Mesodermal cell (in vitro differentiated cells): ENCODE data around the gene FBXO42.

Experiments used
- H3K27ac ChIP-seq: 2 replicates; pipeline ENCODE4 v1.7.0; 2013; ENCODE audit warnings: mild to moderate bottlenecking, low read depth, low read length, moderate library complexity; ENCODE audit not compliant: severe bottlenecking
- H3K36me3 ChIP-seq: 2 replicates; pipeline ENCODE4 v1.7.1; 2013; ENCODE audit warnings: mild to moderate bottlenecking, low read length, moderate library complexity; ENCODE audit not compliant: control insufficient read depth, insufficient read depth
- H3K4me1 ChIP-seq: one replicate; pipeline ENCODE4 v1.7.1; 2013; ENCODE audit warnings: mild to moderate bottlenecking, low read length; ENCODE audit not compliant: insufficient read depth, control insufficient read depth, poor library complexity, severe bottlenecking
- H3K4me3 ChIP-seq: 2 replicates; pipeline ENCODE4 v1.7.0; 2013; ENCODE audit warnings: low read length, control low read depth, mild to moderate bottlenecking; ENCODE audit not compliant: insufficient read depth, poor library complexity, severe bottlenecking; ENCODE audit errors: extremely low read depth
- H3K9me3 ChIP-seq: 2 replicates; pipeline ENCODE4 v1.7.1; 2013; ENCODE audit warnings: mild to moderate bottlenecking, low read length, moderate library complexity; ENCODE audit not compliant: control insufficient read depth
- WGBS, 2 experiments: methylation state at CpG; one replicate each; pipeline ENCODE4 v1.1.5; 2013; ENCODE audit warnings: missing lambda C conversion rate in 2 of 2; ENCODE audit not compliant: insufficient coverage in 2 of 2; 5-methylcytosine and 5-hydroxymethylcytosine counted together

Gene FBXO42

DNA sequence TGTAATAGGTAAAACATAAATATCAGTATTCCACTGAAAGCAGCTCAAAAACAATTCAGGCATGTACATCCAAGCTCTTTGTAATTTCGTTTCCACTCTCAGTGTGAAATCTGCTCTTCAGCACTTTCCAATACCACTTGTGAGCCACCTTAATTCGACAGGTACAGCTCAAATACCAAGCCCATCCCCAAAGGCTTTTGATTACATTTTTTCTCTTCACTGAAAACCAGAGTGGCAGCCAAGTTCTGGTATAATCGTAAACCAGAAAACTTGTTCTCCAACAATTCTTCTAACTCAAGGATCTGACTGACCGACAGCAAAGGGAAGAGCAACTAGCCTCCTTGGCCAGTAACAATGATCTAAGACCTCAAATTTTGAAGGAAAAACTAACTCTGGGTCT, 36.8 kb downstream of the FBXO42 start:
- H3K27ac ChIP-seq, result no peak overlapping the region
- 88 to 95% methylated on average over 3 to 4 of the region's 4 CpGs for WGBS, 2 experiments
- H3K36me3 ChIP-seq, result peaks cover 51% of the 10 kb centered on the region
- no peaks in the 10 kb centered on the region for H3K4me1 ChIP-seq
- H3K9me3 ChIP-seq, result no peaks in the 10 kb centered on the region
- H3K4me3 ChIP-seq, result no peak overlapping the region

- Histone ChIP-seq H3K36me3 (peaks cover 79% of the 10 kb centered on the region), H3K4me3 (no peak overlapping the region), H3K27ac (no peak overlapping the region), H3K9me3 (no peaks in the 10 kb centered on the region), H3K4me1 (no peaks in the 10 kb centered on the region)
- WGBS, 2 experiments, result 80 to 95% methylated on average over 2 of the region's 3 CpGs
Observed at GRCh38 chr1:16307222-16307621, 45.1 kb downstream of the FBXO42 start.

DNA sequence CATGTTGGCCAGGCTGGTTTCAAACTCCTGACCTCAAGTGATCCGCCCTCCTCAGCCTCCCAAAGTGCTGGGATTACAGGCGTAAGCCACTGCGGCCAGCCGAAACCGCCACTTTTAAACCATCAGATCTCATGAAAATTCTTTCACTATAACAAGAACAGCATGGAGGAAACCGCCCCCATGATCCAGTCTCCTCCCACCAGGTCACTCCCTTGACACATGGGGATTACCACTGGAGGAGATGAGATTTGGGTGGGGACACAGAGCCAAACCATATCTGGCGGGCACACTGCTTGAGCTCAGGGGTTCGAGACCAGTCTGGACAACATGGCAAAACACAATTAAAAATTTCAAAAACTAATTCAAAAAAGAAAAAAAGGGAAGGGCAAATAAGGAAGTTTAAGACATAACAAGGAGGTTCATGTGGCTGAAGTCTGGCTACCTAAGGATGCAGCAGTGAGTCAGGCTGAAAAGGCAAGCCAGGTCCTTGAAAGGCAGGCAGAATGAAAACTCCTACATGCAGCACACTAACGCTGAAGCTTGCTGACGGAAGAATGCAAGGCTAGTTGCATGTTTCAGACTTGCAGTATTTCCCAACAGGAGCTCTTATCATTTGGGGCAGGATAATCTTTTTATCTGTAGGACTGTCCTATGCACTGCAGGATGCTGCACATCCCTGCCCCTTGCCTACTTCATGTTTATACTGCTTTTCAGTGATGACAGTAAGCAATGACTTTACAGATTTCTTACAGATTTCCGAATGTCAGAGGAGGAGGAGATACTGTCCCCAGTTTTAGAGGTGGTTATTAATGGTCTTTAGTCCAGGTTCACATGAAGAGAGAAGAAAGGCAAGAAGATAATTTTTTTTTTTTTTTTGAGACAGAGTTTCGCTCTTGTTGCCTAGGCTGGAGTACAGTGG, 49.3 kb downstream of the FBXO42 start:
- H3K36me3 ChIP-seq, result peaks cover 71% of the 10 kb centered on the region
- no peak overlapping the region for H3K27ac ChIP-seq
- no peaks in the 10 kb centered on the region for H3K9me3 ChIP-seq
- H3K4me1 ChIP-seq, result no peaks in the 10 kb centered on the region
- H3K4me3 ChIP-seq, result no peak overlapping the region
- 97 to 98% methylated on average over 7 to 8 of the region's 12 CpGs for WGBS, 2 experiments

DNA sequence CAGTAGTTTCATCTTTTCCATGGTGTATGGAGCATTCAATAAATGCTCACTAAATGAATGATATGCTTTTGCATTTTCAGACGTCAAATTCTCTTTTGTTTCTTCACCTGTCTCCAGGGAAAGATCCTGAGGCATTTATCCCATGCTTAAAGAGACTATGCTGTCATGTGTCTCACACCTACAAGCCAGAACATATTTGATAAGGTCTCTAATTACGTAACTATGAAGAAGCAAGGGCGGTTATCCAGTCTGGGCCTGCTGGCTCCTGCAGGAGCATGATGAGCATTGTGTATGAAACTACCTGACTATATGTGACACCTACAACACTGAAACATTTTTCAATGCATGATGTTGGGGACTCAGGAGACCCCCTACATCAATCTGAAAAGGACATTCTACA, 51.8 kb downstream of the FBXO42 start:
- WGBS, 2 experiments, result 100% methylated on average over 2 to 3 of the region's 3 CpGs
- Histone ChIP-seq H3K9me3 (no peaks in the 10 kb centered on the region), H3K36me3 (peaks cover 76% of the 10 kb centered on the region), H3K27ac (no peak overlapping the region), H3K4me3 (no peak overlapping the region), H3K4me1 (no peaks in the 10 kb centered on the region)

GRCh38 chr1:16298653-16299052, 53.6 kb downstream of the FBXO42 start:
- Histone ChIP-seq H3K4me1 (no peaks in the 10 kb centered on the region), H3K36me3 (peaks cover 75% of the 10 kb centered on the region), H3K9me3 (no peaks in the 10 kb centered on the region), H3K27ac (no peak overlapping the region), H3K4me3 (no peak overlapping the region)
- 95 to 100% methylated on average over 7 to 10 of the region's 12 CpGs for WGBS, 2 experiments

DNA sequence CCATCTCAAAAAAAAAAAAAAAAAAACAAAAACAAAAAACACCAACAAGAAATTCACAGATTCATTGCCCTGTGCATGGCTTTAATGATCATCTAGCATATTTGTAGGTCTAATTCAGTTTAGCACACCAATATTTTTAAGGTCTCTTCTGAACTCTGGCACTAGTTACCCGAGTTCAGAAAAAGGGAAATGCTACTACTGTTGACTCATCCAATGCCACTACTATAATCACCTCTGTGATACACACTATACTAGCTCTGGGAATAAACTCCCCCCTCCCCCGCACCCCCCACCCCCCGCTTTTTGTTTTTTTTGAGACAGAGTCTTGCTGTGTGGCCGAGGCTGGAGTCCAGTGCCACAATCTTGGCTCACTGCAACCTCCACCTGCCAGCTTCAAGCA, 55.6 kb downstream of the FBXO42 start:
- H3K9me3 ChIP-seq, result no peaks in the 10 kb centered on the region
- H3K4me1 ChIP-seq, result no peaks in the 10 kb centered on the region
- WGBS, 2 experiments, result 86% methylated on average over 1 of the region's 4 CpGs; no CpG with 5 or more reads in 1 of the 2 experiments
- H3K4me3 ChIP-seq, result no peak overlapping the region
- no peak overlapping the region for H3K27ac ChIP-seq
- peaks cover 71% of the 10 kb centered on the region for H3K36me3 ChIP-seq

DNA sequence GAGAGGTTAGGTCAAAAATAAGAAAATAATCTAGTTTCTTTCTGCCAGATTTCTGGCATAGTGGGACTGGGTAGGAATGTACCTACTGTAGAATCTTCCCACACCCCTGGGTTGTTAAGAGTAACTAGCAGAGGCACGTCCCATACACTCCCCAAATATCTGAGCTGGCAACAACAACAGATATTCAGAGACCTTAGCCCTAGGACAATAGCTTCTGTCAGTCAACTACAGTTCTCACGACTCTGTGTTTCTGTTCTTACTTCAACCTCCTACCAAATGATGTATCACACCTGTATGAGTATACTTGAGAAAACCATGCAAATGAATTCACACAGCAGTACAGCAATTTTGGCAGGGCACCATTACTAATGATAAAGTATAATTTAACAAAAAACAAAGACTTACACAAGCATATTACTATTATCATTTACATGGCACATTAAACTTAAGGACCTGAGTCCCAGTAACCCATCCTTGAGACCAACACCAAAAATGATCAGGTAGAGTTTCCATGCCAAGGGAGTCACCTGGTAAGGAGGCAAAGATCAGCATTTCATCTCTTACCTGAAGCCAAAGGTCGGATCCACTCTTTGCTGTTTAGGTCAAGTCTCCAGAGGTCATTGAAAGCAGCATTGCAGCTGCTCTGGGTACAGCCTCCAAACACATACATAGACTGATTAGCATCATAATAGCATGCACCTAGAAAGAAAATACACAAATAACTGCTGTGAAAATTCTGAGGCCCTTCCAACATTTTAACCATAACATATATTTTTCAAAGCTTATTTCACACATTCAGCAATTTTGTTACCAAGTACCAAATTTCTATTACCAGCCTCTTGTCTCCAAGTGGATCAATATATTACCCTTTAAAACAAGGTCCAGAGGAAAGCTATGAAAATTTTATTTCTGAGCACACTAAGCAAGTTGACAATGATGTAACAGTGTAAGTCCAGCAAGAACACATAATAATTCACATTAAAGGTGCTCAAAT, 57.8 kb downstream of the FBXO42 start:
- no peaks in the 10 kb centered on the region for H3K4me1 ChIP-seq
- WGBS, 2 experiments, result 92 to 96% methylated on average over 2 of the region's 3 CpGs

GRCh38 chr1:16293538-16293937, 58.7 kb downstream of the FBXO42 start:
- H3K9me3 ChIP-seq, result no peaks in the 10 kb centered on the region
- peaks cover 71% of the 10 kb centered on the region for H3K36me3 ChIP-seq
- no peak overlapping the region for H3K4me3 ChIP-seq
- WGBS, 2 experiments, result no CpG with 5 or more reads among the region's 1 CpG
- no peak overlapping the region for H3K27ac ChIP-seq
- no peaks in the 10 kb centered on the region for H3K4me1 ChIP-seq

More for the DNA sequence above, 57.8 kb downstream of the FBXO42 start:
- Histone ChIP-seq H3K4me3 (no peak overlapping the region), H3K27ac (no peak overlapping the region), H3K36me3 (peaks cover 69% of the 10 kb centered on the region), H3K9me3 (no peaks in the 10 kb centered on the region)

DNA sequence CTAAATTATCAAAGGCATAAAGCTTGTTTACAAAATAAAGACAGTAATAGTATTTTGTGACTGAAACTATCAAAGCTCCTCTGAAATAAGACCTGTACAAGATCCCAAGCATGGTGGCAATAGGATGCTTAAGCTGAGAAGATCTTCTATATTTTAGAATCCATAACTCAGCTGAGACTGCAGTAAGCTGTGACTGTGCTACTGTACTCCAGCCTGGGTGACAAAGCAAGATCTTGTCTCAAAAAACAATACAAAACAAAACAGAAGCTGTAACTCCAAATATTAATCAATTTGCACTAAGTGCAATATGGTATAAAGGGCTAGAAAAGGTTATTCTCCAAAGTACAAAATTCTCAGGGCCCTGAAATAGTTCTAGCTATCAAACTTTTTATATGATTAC, 59.5 kb downstream of the FBXO42 start:
- Histone ChIP-seq H3K9me3 (no peaks in the 10 kb centered on the region), H3K36me3 (peaks cover 68% of the 10 kb centered on the region), H3K4me1 (no peaks in the 10 kb centered on the region), H3K4me3 (no peak overlapping the region), H3K27ac (no peak overlapping the region)

DNA sequence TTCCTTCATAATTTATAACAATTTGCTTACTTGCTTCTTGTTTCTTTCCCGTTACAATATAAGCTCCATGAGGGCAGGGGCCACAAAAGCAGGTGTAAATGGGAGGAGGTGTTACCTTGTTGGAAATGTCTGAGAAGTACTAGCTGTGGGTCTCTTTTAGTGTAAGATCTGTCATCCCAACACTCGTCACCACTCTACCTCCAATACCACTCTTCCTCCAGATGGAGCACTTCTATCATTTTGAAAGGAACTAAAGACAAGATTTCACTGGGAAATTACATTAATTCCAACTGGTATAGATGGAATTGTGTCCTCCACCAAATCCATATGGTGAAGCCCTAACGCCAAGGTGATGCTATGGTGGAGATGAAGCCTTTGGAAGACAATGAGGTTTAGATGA, 62.3 kb downstream of the FBXO42 start:
- Histone ChIP-seq H3K4me3 (no peak overlapping the region), H3K4me1 (no peaks in the 10 kb centered on the region), H3K36me3 (peaks cover 64% of the 10 kb centered on the region), H3K27ac (no peak overlapping the region), H3K9me3 (no peaks in the 10 kb centered on the region)
- WGBS, 2 experiments, result 100% methylated on average over 1 of the region's 3 CpGs; no CpG with 5 or more reads in 1 of the 2 experiments
